ENCODE results near the gene MYO1F. TPM values are rescaled to one million over a fixed set of nuclear protein-coding genes. Genes with fewer than 3 reads are reported as not detected.

MYO1F gene
- total RNA-seq, 2 donors from 2014 or later: 6.1 to 9.4 TPM

DNA sequence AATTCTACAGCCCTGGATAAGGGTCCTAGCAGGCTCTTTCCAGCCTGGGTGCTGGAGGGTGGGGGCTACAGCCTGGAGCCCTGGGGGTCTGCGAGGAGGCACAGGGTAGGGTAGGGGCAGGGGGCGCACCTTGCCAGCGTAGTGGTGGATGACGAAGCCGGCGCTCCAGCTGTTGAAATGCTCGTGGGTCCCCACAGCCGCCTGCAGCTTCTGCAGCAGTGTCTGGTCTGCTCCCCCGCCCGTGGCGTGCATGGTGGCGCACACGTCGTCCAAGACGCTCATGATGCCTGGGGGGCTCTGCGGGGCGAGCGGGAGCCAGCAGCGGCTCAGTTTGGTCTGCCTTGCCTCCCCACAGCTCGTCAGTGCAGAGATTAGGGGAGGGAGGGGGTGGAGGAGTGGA is 33.1 kb downstream of the MYO1F start:
- Histone ChIP-seq H3K27me3 (replicated peaks; ENCODE audit: insufficient read depth) (no peaks in the 10 kb centered on the region), H3K4me1 (replicated peaks) (no peaks in the 10 kb centered on the region), H3K27ac (no peak overlapping the region), H3K36me3 (no peaks in the 10 kb centered on the region), H3K4me3 (no peak overlapping the region), H3K9me3 (no peaks in the 10 kb centered on the region)
- TF ChIP-seq POLR2AphosphoS5 (IDR thresholded peaks at IDR 0.05) (no peak), POLR2A (IDR thresholded peaks at IDR 0.05) (no peak)
- TF ChIP-seq, protein P1, sequence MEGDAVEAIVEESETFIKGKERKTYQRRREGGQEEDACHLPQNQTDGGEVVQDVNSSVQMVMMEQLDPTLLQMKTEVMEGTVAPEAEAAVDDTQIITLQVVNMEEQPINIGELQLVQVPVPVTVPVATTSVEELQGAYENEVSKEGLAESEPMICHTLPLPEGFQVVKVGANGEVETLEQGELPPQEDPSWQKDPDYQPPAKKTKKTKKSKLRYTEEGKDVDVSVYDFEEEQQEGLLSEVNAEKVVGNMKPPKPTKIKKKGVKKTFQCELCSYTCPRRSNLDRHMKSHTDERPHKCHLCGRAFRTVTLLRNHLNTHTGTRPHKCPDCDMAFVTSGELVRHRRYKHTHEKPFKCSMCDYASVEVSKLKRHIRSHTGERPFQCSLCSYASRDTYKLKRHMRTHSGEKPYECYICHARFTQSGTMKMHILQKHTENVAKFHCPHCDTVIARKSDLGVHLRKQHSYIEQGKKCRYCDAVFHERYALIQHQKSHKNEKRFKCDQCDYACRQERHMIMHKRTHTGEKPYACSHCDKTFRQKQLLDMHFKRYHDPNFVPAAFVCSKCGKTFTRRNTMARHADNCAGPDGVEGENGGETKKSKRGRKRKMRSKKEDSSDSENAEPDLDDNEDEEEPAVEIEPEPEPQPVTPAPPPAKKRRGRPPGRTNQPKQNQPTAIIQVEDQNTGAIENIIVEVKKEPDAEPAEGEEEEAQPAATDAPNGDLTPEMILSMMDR (IDR thresholded peaks at IDR 0.05): no peak
- DNase-seq (ENCODE audit: low spot score): no peak
- WGBS: 94% methylated on average over 18 of the region's 20 CpGs
- intact Hi-C loops (cut with DNase I): no loop called here

DNA sequence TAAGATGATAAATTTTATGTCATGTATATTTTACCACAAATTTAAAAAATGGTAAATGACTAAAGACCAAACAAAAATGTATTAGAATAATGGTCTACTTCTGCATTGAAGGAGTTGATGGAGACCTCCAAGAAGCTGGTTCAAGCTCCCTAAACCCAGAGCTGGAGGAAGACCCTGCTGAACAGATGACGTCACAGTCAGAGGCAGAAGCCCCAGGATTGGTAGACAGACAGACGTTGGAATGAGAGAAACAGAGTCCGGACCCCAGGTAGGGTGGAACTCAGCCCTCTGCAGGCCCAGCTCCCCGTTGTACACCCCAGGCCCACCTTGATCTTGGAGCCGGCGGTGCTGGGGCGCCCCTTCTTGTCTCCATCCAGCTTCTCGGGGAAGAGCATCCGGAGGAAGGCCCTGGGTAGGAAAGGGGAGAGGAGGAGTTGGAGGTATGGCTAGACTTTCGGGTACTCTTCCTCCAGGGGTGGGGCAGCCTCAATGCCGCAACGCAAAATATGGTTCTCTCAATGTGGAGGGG is 37.6 kb downstream of the MYO1F start:
- intact Hi-C loops (cut with DNase I): no loop called here
- H3K9me3 ChIP-seq: no peaks in the 10 kb centered on the region
- no peak for DNase-seq (ENCODE audit: low spot score)
- H3K36me3 ChIP-seq: no peaks in the 10 kb centered on the region
- H3K27ac ChIP-seq: no peak overlapping the region
- H3K4me1 ChIP-seq (replicated peaks): no peaks in the 10 kb centered on the region
- H3K4me3 ChIP-seq: no peak overlapping the region
- no peaks in the 10 kb centered on the region for H3K27me3 ChIP-seq (replicated peaks; ENCODE audit: insufficient read depth)
- TF ChIP-seq POLR2AphosphoS5 (IDR thresholded peaks at IDR 0.05): no peak
- TF ChIP-seq POLR2A (IDR thresholded peaks at IDR 0.05): no peak
- TF ChIP-seq, protein P1 (IDR thresholded peaks at IDR 0.05): no peak
- 94% methylated on average over 12 of the region's 12 CpGs for WGBS

DNA sequence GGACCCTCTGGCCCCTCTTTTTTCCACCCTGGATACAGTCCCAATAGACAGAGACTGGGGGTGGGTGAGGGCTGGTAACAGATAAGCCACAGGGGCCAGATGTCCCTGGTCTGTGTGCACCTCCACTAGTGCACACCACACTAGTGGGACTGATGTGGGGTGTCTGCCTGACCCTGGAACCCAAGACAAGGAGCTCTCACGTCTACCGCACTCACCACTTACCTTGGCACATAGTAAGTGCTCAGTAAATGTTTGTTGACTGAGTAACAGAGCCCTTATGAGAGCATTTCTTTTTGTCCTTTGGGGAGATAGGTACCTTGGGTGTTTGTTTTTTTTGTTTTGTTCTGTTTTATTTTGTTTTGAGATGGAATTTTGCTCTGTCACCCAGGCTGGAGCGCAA is 40.1 kb downstream of the MYO1F start:
- TF ChIP-seq, protein P1 (IDR thresholded peaks at IDR 0.05): no peak
- no peak for TF ChIP-seq POLR2A (IDR thresholded peaks at IDR 0.05)
- no peak for TF ChIP-seq POLR2AphosphoS5 (IDR thresholded peaks at IDR 0.05)
- WGBS: 96% methylated on average over 3 of the region's 3 CpGs
- Histone ChIP-seq H3K9me3 (no peaks in the 10 kb centered on the region), H3K27me3 (replicated peaks; ENCODE audit: insufficient read depth) (no peaks in the 10 kb centered on the region), H3K27ac (no peak overlapping the region), H3K36me3 (no peaks in the 10 kb centered on the region), H3K4me3 (no peak overlapping the region), H3K4me1 (replicated peaks) (no peaks in the 10 kb centered on the region)
- intact Hi-C loops (cut with DNase I): no loop called here
- no peak for DNase-seq (ENCODE audit: low spot score)

GRCh38 chr19:8536282-8536681 is 41.0 kb downstream of the MYO1F start:
- no peaks in the 10 kb centered on the region for H3K27me3 ChIP-seq (replicated peaks; ENCODE audit: insufficient read depth)
- no peak for DNase-seq (ENCODE audit: low spot score)
- H3K4me1 ChIP-seq (replicated peaks): no peaks in the 10 kb centered on the region
- TF ChIP-seq POLR2AphosphoS5 (IDR thresholded peaks at IDR 0.05) (no peak), POLR2A (IDR thresholded peaks at IDR 0.05) (no peak)
- TF ChIP-seq, protein P1 (IDR thresholded peaks at IDR 0.05): no peak
- intact Hi-C loops (cut with DNase I): no loop called here
- H3K36me3 ChIP-seq: no peaks in the 10 kb centered on the region
- no peak overlapping the region for H3K4me3 ChIP-seq
- no peaks in the 10 kb centered on the region for H3K9me3 ChIP-seq
- H3K27ac ChIP-seq: no peak overlapping the region
- WGBS: 67% methylated on average over 22 of the region's 22 CpGs

DNA sequence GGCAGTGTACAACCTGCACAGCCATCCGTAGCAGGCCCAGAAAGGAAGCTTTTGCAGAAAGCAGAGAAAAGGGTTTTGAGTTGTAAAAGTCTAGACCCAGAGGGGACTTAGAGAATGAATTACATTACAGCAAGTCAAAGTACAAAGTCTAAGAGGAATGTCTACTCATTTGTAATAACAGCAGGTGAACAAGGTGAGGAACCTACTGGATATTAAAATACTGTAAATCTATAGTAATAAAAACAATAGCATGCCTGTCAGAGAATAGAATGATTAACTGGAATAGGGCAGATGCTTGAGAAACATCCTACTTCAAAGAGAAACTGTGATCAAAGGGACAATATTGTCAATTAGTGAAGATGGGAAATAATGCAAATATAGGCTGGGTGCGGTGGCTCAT is 45.0 kb downstream of the MYO1F start:
- Histone ChIP-seq H3K27me3 (replicated peaks; ENCODE audit: insufficient read depth) (no peaks in the 10 kb centered on the region), H3K36me3 (no peaks in the 10 kb centered on the region), H3K27ac (no peak overlapping the region), H3K9me3 (no peaks in the 10 kb centered on the region), H3K4me3 (no peak overlapping the region), H3K4me1 (replicated peaks) (no peaks in the 10 kb centered on the region)
- intact Hi-C loops (cut with DNase I): no loop called here
- DNase-seq (ENCODE audit: low spot score): no peak
- WGBS: 58% methylated on average over 2 of the region's 2 CpGs
- TF ChIP-seq POLR2A (IDR thresholded peaks at IDR 0.05): no peak
- no peak for TF ChIP-seq POLR2AphosphoS5 (IDR thresholded peaks at IDR 0.05)
- TF ChIP-seq, protein P1 (IDR thresholded peaks at IDR 0.05): no peak
